Ureter (tissue), 1 donor: ENCODE results near the gene POU6F2. TPM values are rescaled to one million over a fixed set of nuclear protein-coding genes. Genes with fewer than 3 reads are reported as not detected.
"Not testable (repeated sequence)": the region's sequence is repeated elsewhere in the genome, so short reads cannot be mapped to it uniquely, and the experiment has no call there.

Source experiments
- DNase-seq: peaks from one replicate; pipeline ENCODE4 v3.0.0-alpha.2; 2020; ENCODE audit warnings: low spot score
- total RNA-seq: library from RNA; stranded (reverse); gene quantifications from one replicate; pipeline ENCODE4 v1.2.4, GENCODE V29; 2023
- donor health status: DM: yes; HTN: yes; CAD: no.

The POU6F2 gene
- 0.39 TPM for total RNA-seq

- DNase-seq = no peak
Measured at GRCh38 chr7:38977685-38978084, at the start of gene POU6F2. Gene POU6F2, plus strand, starts transcription at chr7:38977909. Its CDS starts 45 bp downstream, at chr7:38977954.

DNA sequence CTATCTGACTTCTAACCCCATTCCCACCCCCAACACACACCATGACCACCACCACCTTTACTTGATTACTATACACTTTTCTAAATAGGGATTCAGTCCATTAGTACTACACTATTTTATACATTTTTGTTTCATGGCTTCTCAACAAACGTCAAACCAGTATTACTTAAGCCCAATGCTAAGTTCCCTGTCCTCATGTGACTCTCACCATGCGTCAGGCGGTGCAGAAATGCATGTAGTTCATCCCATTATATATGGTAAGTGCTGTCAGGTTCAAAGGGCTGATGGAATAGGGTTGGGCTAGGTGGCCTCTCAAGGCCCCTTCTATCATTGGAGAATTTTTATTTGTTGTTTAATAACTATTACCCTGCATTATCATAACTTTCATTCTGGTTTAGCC, 49.2 kb upstream of the POU6F2 start:
- DNase-seq = no peak

GRCh38 chr7:38929460-38930171, 48.1 kb upstream of the POU6F2 start:
- no peak for DNase-seq

GRCh38 chr7:38932509-38933168, 45.1 kb upstream of the POU6F2 start:
- DNase-seq = peak; percentile 47

DNA sequence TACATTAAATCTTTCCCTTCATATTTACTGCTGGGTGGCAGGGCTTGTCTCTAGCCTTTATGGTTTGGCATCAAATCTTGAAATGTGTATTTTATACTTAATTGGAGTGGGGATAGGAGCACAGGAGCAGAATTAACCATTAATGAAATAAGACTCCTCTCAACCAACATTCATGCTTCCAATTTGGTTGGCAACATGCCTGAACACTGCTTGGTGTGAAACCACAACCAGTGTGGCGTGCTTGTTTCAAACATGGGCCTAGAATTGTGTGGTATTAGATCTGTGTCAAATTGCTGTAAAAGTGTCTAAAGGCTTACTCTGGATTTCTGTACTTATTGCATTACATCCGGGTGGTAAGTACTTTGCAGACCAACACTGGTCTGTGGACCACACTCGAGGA, 43.7 kb upstream of the POU6F2 start:
- DNase-seq = no peak

DNA sequence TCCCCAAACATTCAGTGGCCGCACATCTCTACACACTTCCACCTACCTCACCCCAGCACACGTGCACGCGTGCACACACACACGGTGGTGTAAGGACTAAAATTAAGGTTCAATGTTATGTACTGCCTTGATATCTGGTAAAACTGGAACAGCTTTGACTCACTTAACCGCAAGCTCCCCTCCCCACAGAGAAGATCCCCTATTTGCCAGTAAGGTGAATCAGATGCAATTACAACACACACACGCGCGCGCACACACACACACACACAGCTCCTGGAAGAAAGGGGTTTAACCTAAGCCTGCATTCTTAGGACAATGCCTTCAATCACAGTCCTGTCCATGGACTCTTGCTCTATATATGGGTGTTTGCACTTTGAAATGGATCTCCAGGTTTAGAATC, 43.2 kb upstream of the POU6F2 start:
- no peak for DNase-seq

- DNase-seq = no peak
Measured at GRCh38 chr7:38936641-38937040, 41.1 kb upstream of the POU6F2 start.

DNA sequence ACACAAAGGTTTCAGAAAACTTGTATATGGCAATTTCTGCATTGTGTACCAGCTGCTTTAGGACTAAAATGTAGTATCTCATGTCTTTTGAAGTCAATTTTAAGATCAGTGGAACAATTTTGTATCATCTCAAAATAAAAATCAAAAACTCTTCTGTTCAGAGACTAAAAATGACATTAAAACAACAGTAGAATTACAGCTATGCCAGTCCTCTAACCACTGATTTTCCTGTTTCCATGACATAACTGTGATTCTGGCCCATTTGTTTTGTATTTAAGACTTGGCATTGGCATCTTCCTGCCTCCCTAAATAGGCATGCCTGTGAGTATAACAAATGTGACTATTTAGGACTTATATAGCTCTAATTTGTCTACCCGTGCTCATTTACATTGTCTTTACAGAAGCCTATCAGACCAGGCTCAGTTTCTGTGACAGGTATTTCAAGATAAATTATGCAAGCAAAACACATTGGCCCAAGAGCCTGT, 39.7 kb upstream of the POU6F2 start:
- no peak for DNase-seq

GRCh38 chr7:38938589-38938988, 39.1 kb upstream of the POU6F2 start:
- DNase-seq = no peak

DNA sequence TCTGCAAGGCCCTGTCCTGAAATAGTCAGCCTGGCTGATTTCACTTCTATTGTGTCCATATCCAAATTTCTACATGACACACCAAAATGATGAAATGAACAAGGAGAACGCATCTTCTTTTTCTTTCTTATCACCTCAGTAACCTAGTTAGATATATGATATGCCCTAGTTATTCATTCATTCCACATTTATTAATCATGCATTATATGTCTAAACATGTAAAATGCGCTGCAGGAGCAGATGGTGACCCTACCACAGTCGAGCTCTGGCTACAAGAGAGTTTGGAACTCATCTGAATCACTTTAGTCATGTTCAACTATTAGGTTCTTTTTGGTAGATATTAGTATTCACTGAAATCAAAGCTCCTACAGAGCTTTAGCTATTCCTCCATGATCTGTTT, 36.9 kb upstream of the POU6F2 start:
- DNase-seq = no peak

- DNase-seq = no peak
Measured at GRCh38 chr7:38942431-38943051, 35.2 kb upstream of the POU6F2 start.

GRCh38 chr7:38947541-38947940, 30.2 kb upstream of the POU6F2 start:
- not testable (repeated sequence) for DNase-seq

DNA sequence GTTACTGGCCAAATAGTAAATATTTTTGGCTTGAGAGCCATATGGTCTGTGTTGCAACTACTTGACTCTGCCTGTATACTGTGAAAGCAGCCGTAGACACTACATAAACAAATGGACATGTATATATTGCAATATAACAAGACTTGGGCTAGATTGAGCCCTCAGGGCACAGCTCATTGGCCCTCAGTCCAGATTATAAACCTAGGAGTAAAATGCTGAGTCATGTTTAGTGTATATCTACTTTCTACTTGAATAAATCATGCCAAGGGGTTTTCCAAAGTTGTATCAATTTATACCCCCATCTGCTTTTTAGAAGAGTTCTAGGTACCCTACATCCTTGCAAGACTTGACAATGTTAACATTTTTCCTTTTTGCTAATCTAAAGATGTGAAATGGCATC, 27.4 kb upstream of the POU6F2 start:
- no peak for DNase-seq

DNA sequence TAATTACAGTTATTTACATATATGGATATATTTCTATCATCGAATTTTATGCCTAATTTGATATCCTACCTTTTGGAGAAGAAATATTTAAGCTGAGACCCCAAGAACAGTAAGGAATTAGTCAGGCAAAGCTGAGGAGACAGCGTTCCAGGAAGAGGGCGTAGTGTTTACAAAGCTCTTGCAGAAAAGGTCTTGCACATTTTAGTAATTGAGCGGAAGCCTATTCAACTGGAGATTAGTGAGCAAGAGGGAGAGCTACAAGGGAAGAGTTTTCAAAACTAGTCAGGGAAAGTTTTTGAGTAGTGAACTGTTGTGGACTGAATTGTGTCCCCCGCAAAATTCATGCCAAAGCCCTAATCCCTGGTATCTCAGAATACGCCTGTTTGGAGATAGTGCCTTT, 26.5 kb upstream of the POU6F2 start:
- DNase-seq = no peak

DNA sequence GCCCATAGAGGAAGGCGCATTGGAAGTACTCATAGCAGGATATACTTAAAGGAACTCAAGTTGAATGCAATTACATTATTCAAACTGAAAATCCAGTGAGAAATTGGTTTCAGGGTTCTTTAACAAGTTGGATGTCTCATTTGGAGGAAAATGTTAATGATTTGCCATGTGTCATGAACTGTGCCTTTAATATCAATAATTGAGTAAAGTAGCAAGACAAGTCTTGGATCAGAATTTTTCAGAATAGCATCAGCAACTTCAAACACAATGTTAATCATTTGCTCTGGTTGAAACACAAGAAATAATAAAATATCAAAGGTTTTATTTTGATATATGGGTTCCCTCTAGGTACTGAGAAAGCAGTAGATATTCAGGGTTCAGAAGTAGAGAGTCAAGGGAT, 24.5 kb upstream of the POU6F2 start:
- DNase-seq = no peak

DNA sequence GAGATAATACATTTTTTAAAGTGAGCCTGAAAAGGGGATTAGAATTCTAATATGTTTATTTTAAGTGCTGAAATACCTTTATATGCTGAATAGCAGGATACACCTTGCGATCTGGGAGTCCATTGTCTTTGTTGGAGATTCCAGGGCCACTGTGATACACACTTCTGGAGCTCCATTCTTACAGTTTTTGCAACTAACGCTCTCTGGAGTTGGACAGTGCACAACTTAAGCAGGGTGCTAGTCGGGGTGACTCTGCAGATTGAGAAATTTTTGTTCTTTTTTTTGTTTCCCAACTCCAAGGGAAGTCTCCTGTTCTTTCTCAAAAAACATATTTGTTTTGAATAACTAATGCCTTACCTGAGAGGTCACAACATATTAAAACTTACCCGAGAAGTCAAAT, 23.7 kb upstream of the POU6F2 start:
- no peak for DNase-seq

GRCh38 chr7:38955892-38956291, 21.8 kb upstream of the POU6F2 start:
- no peak for DNase-seq

- DNase-seq = no peak
Measured at GRCh38 chr7:38962028-38962427, 15.7 kb upstream of the POU6F2 start.

- DNase-seq = no peak
Measured at GRCh38 chr7:38964921-38965320, 12.8 kb upstream of the POU6F2 start.

- no peak for DNase-seq
Measured at GRCh38 chr7:38973760-38974159, 3.9 kb upstream of the POU6F2 start.

DNA sequence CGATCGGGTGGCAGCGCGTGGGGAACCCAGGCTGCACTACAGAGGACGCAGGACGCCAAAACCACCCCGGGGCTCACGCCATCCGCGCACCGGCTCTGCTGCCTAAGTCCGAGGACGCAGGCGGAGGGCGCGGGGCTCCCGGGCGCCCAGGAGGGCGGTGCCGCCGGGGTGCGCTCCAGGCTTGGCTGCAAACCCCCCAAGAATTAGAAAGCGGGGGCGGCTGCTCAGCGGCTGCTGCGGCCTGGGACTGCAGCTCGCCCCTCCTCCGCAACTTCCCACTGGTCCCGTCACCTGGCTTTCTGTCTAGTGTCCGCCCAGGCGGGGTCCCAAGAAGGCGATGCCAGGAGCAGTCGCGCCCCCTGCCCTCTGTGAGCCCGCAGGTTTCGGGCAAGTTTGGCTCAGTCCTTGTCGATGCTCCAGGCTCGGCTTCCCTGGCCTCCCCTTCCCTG, 1.7 kb upstream of the POU6F2 start:
- no peak for DNase-seq

DNA sequence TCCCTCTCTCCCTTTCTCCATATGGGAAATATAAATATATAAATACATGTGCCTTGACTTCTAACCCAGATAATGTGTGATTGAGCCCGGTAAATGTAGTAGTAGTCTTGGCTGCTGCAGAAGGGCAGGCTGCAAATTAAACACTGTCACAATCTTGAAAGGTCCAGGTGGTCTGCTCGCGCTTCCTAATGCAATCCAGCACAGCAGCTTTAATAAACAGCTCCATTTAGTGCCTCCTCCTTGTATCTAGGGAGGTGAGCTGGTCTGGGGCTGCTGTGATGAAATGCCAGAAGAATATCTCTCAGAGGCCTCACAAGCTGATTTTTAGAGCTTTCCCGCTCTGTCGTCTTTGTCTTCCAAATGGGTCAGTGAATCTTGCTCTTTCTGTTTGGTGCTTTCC, 782 bp downstream of the POU6F2 start:
- no peak for DNase-seq

- DNase-seq = no peak
Measured at GRCh38 chr7:38992203-38992602, 14.5 kb downstream of the POU6F2 start.
